ENCODE results near the gene CADM1. TPM values are rescaled to one million over a fixed set of nuclear protein-coding genes. Genes with fewer than 3 reads are reported as not detected.

CADM1 gene
- total and polyA plus RNA-seq, 2 donors: 14.9 to 76.0 TPM

GRCh38 chr11:115502636-115503082 is 1.6 kb downstream of the CADM1 start:
- WGBS: under 1% methylated on average over 30 of the region's 30 CpGs
- DNase-seq (ENCODE audit: extremely low spot score): no peak
- Histone ChIP-seq H3K4me3 (ENCODE audit: low read depth, low read length) (peak overlapping the region; percentile 57), H3K4me1 (ENCODE audit: insufficient read depth) (no peaks in the 10 kb centered on the region), H3K36me3 (ENCODE audit: insufficient read depth) (no peaks in the 10 kb centered on the region), H3K27ac (ENCODE audit: low read depth) (no peak overlapping the region)

- Histone ChIP-seq H3K4me1 (ENCODE audit: insufficient read depth) (no peaks in the 10 kb centered on the region), H3K4me3 (ENCODE audit: low read depth, low read length) (peak overlapping the region; percentile 57), H3K27ac (ENCODE audit: low read depth) (no peak overlapping the region), H3K36me3 (ENCODE audit: insufficient read depth) (no peaks in the 10 kb centered on the region)
- peak; percentile 13 for DNase-seq (ENCODE audit: extremely low spot score)
- WGBS: 11% methylated on average over 22 of the region's 22 CpGs
Measured at GRCh38 chr11:115501893-115502589, 2.2 kb downstream of the CADM1 start.

GRCh38 chr11:115501502-115501892 is 2.7 kb downstream of the CADM1 start:
- no peak for DNase-seq (ENCODE audit: extremely low spot score)
- Histone ChIP-seq H3K27ac (ENCODE audit: low read depth) (no peak overlapping the region), H3K4me1 (ENCODE audit: insufficient read depth) (no peaks in the 10 kb centered on the region), H3K36me3 (ENCODE audit: insufficient read depth) (no peaks in the 10 kb centered on the region), H3K4me3 (ENCODE audit: low read depth, low read length) (no peak overlapping the region)
- 62% methylated on average over 8 of the region's 8 CpGs for WGBS

- H3K27ac ChIP-seq (ENCODE audit: low read depth): no peak overlapping the region
- WGBS: 70% methylated on average over 14 of the region's 14 CpGs
- H3K36me3 ChIP-seq (ENCODE audit: insufficient read depth): no peaks in the 10 kb centered on the region
- no peak overlapping the region for H3K4me3 ChIP-seq (ENCODE audit: low read depth, low read length)
- DNase-seq (ENCODE audit: extremely low spot score): no peak
- H3K4me1 ChIP-seq (ENCODE audit: insufficient read depth): no peaks in the 10 kb centered on the region
Measured at GRCh38 chr11:115500547-115501501, 3.4 kb downstream of the CADM1 start.

- no peak overlapping the region for H3K27ac ChIP-seq (ENCODE audit: low read depth)
- no peaks in the 10 kb centered on the region for H3K36me3 ChIP-seq (ENCODE audit: insufficient read depth)
- WGBS: 87% methylated on average over 2 of the region's 2 CpGs
- H3K4me3 ChIP-seq (ENCODE audit: low read depth, low read length): no peak overlapping the region
- H3K4me1 ChIP-seq (ENCODE audit: insufficient read depth): no peaks in the 10 kb centered on the region
- DNase-seq (ENCODE audit: extremely low spot score): no peak
Measured at GRCh38 chr11:115499891-115500290, 4.3 kb downstream of the CADM1 start.

GRCh38 chr11:115499241-115499799 is 4.9 kb downstream of the CADM1 start:
- H3K4me1 ChIP-seq (ENCODE audit: insufficient read depth): no peaks in the 10 kb centered on the region
- H3K27ac ChIP-seq (ENCODE audit: low read depth): no peak overlapping the region
- no peaks in the 10 kb centered on the region for H3K36me3 ChIP-seq (ENCODE audit: insufficient read depth)
- DNase-seq (ENCODE audit: extremely low spot score): no peak
- 89% methylated on average over 4 of the region's 4 CpGs for WGBS
- no peak overlapping the region for H3K4me3 ChIP-seq (ENCODE audit: low read depth, low read length)

GRCh38 chr11:115498354-115498753 is 5.9 kb downstream of the CADM1 start:
- Histone ChIP-seq H3K4me3 (ENCODE audit: low read depth, low read length) (no peak overlapping the region), H3K27ac (ENCODE audit: low read depth) (no peak overlapping the region), H3K4me1 (ENCODE audit: insufficient read depth) (no peaks in the 10 kb centered on the region), H3K36me3 (ENCODE audit: insufficient read depth) (no peaks in the 10 kb centered on the region)
- DNase-seq (ENCODE audit: extremely low spot score): no peak
- 87% methylated on average over 9 of the region's 9 CpGs for WGBS

GRCh38 chr11:115497303-115497702 is 6.9 kb downstream of the CADM1 start:
- Histone ChIP-seq H3K27ac (ENCODE audit: low read depth) (no peak overlapping the region), H3K4me1 (ENCODE audit: insufficient read depth) (no peaks in the 10 kb centered on the region), H3K36me3 (ENCODE audit: insufficient read depth) (no peaks in the 10 kb centered on the region), H3K4me3 (ENCODE audit: low read depth, low read length) (no peak overlapping the region)
- 79% methylated on average over 2 of the region's 2 CpGs for WGBS
- DNase-seq (ENCODE audit: extremely low spot score): no peak

- H3K4me3 ChIP-seq (ENCODE audit: low read depth, low read length): no peak overlapping the region
- no peak overlapping the region for H3K27ac ChIP-seq (ENCODE audit: low read depth)
- H3K4me1 ChIP-seq (ENCODE audit: insufficient read depth): no peaks in the 10 kb centered on the region
- WGBS: 72% methylated on average over 3 of the region's 3 CpGs
- no peak for DNase-seq (ENCODE audit: extremely low spot score)
- H3K36me3 ChIP-seq (ENCODE audit: insufficient read depth): no peaks in the 10 kb centered on the region
Measured at GRCh38 chr11:115496892-115497291, 7.3 kb downstream of the CADM1 start.

GRCh38 chr11:115493905-115494304 is 10.3 kb downstream of the CADM1 start:
- no peak for DNase-seq (ENCODE audit: extremely low spot score)
- 98% methylated on average over 2 of the region's 2 CpGs for WGBS
- Histone ChIP-seq H3K4me3 (ENCODE audit: low read depth, low read length) (no peak overlapping the region), H3K36me3 (ENCODE audit: insufficient read depth) (no peaks in the 10 kb centered on the region), H3K4me1 (ENCODE audit: insufficient read depth) (no peaks in the 10 kb centered on the region), H3K27ac (ENCODE audit: low read depth) (no peak overlapping the region)

GRCh38 chr11:115493488-115493887 is 10.7 kb downstream of the CADM1 start:
- H3K27ac ChIP-seq (ENCODE audit: low read depth): no peak overlapping the region
- no peak overlapping the region for H3K4me3 ChIP-seq (ENCODE audit: low read depth, low read length)
- no peaks in the 10 kb centered on the region for H3K4me1 ChIP-seq (ENCODE audit: insufficient read depth)
- 81% methylated on average over 1 of the region's 1 CpG for WGBS
- DNase-seq (ENCODE audit: extremely low spot score): no peak
- H3K36me3 ChIP-seq (ENCODE audit: insufficient read depth): no peaks in the 10 kb centered on the region

- no peaks in the 10 kb centered on the region for H3K36me3 ChIP-seq (ENCODE audit: insufficient read depth)
- no peak for DNase-seq (ENCODE audit: extremely low spot score)
- 92% methylated on average over 4 of the region's 4 CpGs for WGBS
- H3K4me3 ChIP-seq (ENCODE audit: low read depth, low read length): no peak overlapping the region
- no peaks in the 10 kb centered on the region for H3K4me1 ChIP-seq (ENCODE audit: insufficient read depth)
- H3K27ac ChIP-seq (ENCODE audit: low read depth): no peak overlapping the region
Measured at GRCh38 chr11:115489466-115489865, 14.7 kb downstream of the CADM1 start.

- no peak for DNase-seq (ENCODE audit: extremely low spot score)
- Histone ChIP-seq H3K4me3 (ENCODE audit: low read depth, low read length) (no peak overlapping the region), H3K27ac (ENCODE audit: low read depth) (no peak overlapping the region), H3K4me1 (ENCODE audit: insufficient read depth) (no peaks in the 10 kb centered on the region), H3K36me3 (ENCODE audit: insufficient read depth) (no peaks in the 10 kb centered on the region)
- WGBS: 48% methylated on average over 3 of the region's 3 CpGs
Measured at GRCh38 chr11:115488945-115489344, 15.3 kb downstream of the CADM1 start.

- Histone ChIP-seq H3K4me1 (ENCODE audit: insufficient read depth) (no peaks in the 10 kb centered on the region), H3K36me3 (ENCODE audit: insufficient read depth) (no peaks in the 10 kb centered on the region), H3K4me3 (ENCODE audit: low read depth, low read length) (no peak overlapping the region), H3K27ac (ENCODE audit: low read depth) (no peak overlapping the region)
- WGBS: 96% methylated on average over 2 of the region's 2 CpGs
- DNase-seq (ENCODE audit: extremely low spot score): no peak
Measured at GRCh38 chr11:115481528-115481927, 22.7 kb downstream of the CADM1 start.
